Trophoblast cell (in vitro differentiated cells and primary cell): ENCODE measurements around the gene PPCDC.

Source experiments
- DNase-seq, 2 donors: peaks; one replicate each; pipeline ENCODE4 v3.0.0-alpha.2; 2016
- H2AFZ ChIP-seq: 2 replicates; pipeline ENCODE4 v1.6.1; 2013; ENCODE audit warnings: low read length, moderate library complexity, mild to moderate bottlenecking; ENCODE audit not compliant: insufficient read depth, poor library complexity
- H2AK5ac ChIP-seq: 2 replicates; pipeline ENCODE4 v1.6.1; 2013; ENCODE audit warnings: mild to moderate bottlenecking, low read length
- H2BK120ac ChIP-seq: 2 replicates; pipeline ENCODE4 v1.6.1; 2013; ENCODE audit warnings: low read length, mild to moderate bottlenecking, moderate library complexity; ENCODE audit not compliant: insufficient read depth, poor library complexity
- H2BK12ac ChIP-seq: 2 replicates; pipeline ENCODE4 v1.6.1; 2013; ENCODE audit warnings: mild to moderate bottlenecking, low read length, moderate library complexity
- H2BK5ac ChIP-seq: 2 replicates; pipeline ENCODE4 v1.6.1; 2013; ENCODE audit warnings: low read length, low read depth, moderate library complexity, mild to moderate bottlenecking; ENCODE audit not compliant: poor library complexity
- H3K14ac ChIP-seq: 2 replicates; pipeline ENCODE4 v1.6.1; 2013; ENCODE audit warnings: mild to moderate bottlenecking, low read length
- H3K18ac ChIP-seq: 2 replicates; pipeline ENCODE4 v1.6.1; 2013; ENCODE audit warnings: mild to moderate bottlenecking, low read length
- H3K23ac ChIP-seq: 2 replicates; pipeline ENCODE4 v1.6.1; 2013; ENCODE audit warnings: low read length
- H3K27ac ChIP-seq: 2 replicates; pipeline ENCODE4 v1.5.1; 2013; ENCODE audit warnings: low read depth, mild to moderate bottlenecking, inconsistent platforms, low read length, moderate library complexity
- H3K27me3 ChIP-seq: 2 replicates; pipeline ENCODE4 v1.6.1; 2013; ENCODE audit warnings: inconsistent platforms, mild to moderate bottlenecking, low read length, moderate library complexity; ENCODE audit not compliant: insufficient read depth
- H3K36me3 ChIP-seq, 2 experiments: 1 replicate in 1 of 2; 2 replicates in 1 of 2; pipeline ENCODE4 v1.6.1; 2013; ENCODE audit warnings: low read length in 2 of 2, mild to moderate bottlenecking in 2 of 2, moderate library complexity in 1 of 2; ENCODE audit not compliant: insufficient read depth in 2 of 2, control insufficient read depth in 1 of 2
- H3K4ac ChIP-seq: 2 replicates; pipeline ENCODE4 v1.6.1; 2013; ENCODE audit warnings: low read depth, mild to moderate bottlenecking, low read length, moderate library complexity
- H3K4me1 ChIP-seq, 2 experiments: 1 replicate in 1 of 2; 2 replicates in 1 of 2; pipeline ENCODE4 v1.6.1; 2013; ENCODE audit warnings: low read length in 2 of 2, mild to moderate bottlenecking in 2 of 2, moderate library complexity in 1 of 2; ENCODE audit not compliant: insufficient read depth in 2 of 2, control insufficient read depth in 1 of 2
- H3K4me2 ChIP-seq: 2 replicates; pipeline ENCODE4 v1.6.1; 2013; ENCODE audit warnings: inconsistent platforms, mild to moderate bottlenecking, low read length, moderate library complexity
- H3K4me3 ChIP-seq: 2 replicates; pipeline ENCODE4 v1.5.1; 2013; ENCODE audit warnings: mild to moderate bottlenecking, low read depth, low read length, inconsistent platforms
- H3K79me1 ChIP-seq: one replicate; pipeline ENCODE4 v1.6.1; 2013; ENCODE audit warnings: low read length
- H3K79me2 ChIP-seq: 2 replicates; pipeline ENCODE4 v1.6.1; 2013; ENCODE audit warnings: low read length, mild to moderate bottlenecking; ENCODE audit not compliant: control insufficient read depth, insufficient read depth, poor library complexity
- H3K9ac ChIP-seq: 2 replicates; pipeline ENCODE4 v1.6.1; 2013; ENCODE audit warnings: mild to moderate bottlenecking, low read length
- H3K9me3 ChIP-seq: 2 replicates; pipeline ENCODE4 v1.6.1; 2013; ENCODE audit warnings: low read depth, mild to moderate bottlenecking, control low read depth, inconsistent platforms, low read length; ENCODE audit not compliant: insufficient read depth
- H4K12ac ChIP-seq: 2 replicates; pipeline ENCODE4 v1.6.1; 2013; ENCODE audit warnings: low read depth, mild to moderate bottlenecking, low read length, moderate library complexity
- H4K8ac ChIP-seq: 2 replicates; pipeline ENCODE4 v1.6.1; 2013; ENCODE audit warnings: low read depth, mild to moderate bottlenecking, low read length, moderate library complexity
- H4K91ac ChIP-seq: one replicate; pipeline ENCODE4 v1.6.1; 2013; ENCODE audit warnings: low read depth, mild to moderate bottlenecking, low read length, moderate library complexity
- WGBS: extraction: QIAGEN DNeasy Blood & Tissue Kit; methylation state at CpG from one replicate; pipeline ENCODE4 v1.1.7; 2013; ENCODE audit warnings: missing lambda C conversion rate; ENCODE audit not compliant: insufficient read length, insufficient coverage; ENCODE audit errors: extremely low coverage; 5-methylcytosine and 5-hydroxymethylcytosine counted together

The PPCDC gene

DNA sequence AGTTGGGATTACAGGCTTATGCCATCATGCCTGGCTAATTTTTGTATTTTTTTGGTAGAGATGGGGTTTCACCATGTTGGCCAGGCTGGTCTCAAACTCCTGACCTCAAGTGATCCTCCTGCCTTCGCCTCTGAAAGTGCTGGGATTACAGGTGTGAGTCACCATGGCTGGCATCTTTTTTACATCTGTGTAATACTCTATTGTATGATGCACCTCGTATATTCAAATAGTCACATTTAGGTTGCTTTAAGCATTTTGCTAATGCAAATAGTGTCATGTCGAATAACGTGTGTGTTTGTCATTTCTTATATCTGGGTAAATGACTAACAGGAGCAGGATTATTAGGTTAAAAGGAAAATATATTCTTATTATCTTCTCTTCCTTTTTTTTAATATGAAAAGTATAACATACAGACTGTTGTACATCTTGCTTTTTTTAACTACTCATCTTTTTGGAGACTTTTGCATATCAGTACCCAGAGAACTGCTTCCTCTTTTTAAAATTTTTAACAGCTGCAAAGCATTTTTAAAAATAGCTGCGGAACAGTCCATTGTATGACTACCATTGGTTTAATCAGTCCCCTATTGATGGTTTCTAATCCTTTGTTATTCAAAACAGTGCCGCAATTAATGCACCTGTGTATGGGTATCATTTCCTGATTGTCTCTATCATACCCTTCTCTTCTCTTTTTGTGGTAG is 14.6 kb upstream of the PPCDC start:
- no peak overlapping the region for H4K8ac ChIP-seq
- WGBS = no CpG with 5 or more reads among the region's 6 CpGs
- no peak overlapping the region for H2BK120ac ChIP-seq
- H3K18ac ChIP-seq = no peak overlapping the region
- no peak overlapping the region for H2BK12ac ChIP-seq
- H3K4ac ChIP-seq = no peak overlapping the region
- no peak overlapping the region for H3K4me3 ChIP-seq
- H3K79me2 ChIP-seq = no peaks in the 10 kb centered on the region
- H3K27me3 ChIP-seq = no peaks in the 10 kb centered on the region
- H4K12ac ChIP-seq = no peak overlapping the region
- no peak overlapping the region for H3K23ac ChIP-seq
- H3K9me3 ChIP-seq = peaks cover 2% of the 10 kb centered on the region
- H3K4me1 ChIP-seq = no peaks in the 10 kb centered on the region
- H3K14ac ChIP-seq = no peak overlapping the region
- no peak overlapping the region for H2AFZ ChIP-seq
- no peak overlapping the region for H2BK5ac ChIP-seq
- no peak overlapping the region for H3K9ac ChIP-seq
- DNase-seq = no peak
- no peak overlapping the region for H3K4me2 ChIP-seq
- no peak overlapping the region for H4K91ac ChIP-seq
- no peak overlapping the region for H2AK5ac ChIP-seq
- no peaks in the 10 kb centered on the region for H3K79me1 ChIP-seq
- H3K36me3 ChIP-seq = no peaks in the 10 kb centered on the region
- H3K27ac ChIP-seq = no peak overlapping the region

- H3K14ac ChIP-seq = no peak overlapping the region
- H3K27ac ChIP-seq = no peak overlapping the region
- H4K8ac ChIP-seq = no peak overlapping the region
- WGBS = no CpG with 5 or more reads among the region's 15 CpGs
- H3K79me2 ChIP-seq = no peaks in the 10 kb centered on the region
- no peak overlapping the region for H3K4me3 ChIP-seq
- no peak overlapping the region for H4K91ac ChIP-seq
- no peaks in the 10 kb centered on the region for H3K4me1 ChIP-seq
- no peak overlapping the region for H2AK5ac ChIP-seq
- H2BK12ac ChIP-seq = no peak overlapping the region
- no peak overlapping the region for H3K9ac ChIP-seq
- H3K79me1 ChIP-seq = no peaks in the 10 kb centered on the region
- H3K4me2 ChIP-seq = no peak overlapping the region
- no peak overlapping the region for H2AFZ ChIP-seq
- no peaks in the 10 kb centered on the region for H3K36me3 ChIP-seq
- H3K4ac ChIP-seq = no peak overlapping the region
- no peak overlapping the region for H2BK5ac ChIP-seq
- no peak overlapping the region for H2BK120ac ChIP-seq
- no peak overlapping the region for H3K23ac ChIP-seq
- no peak overlapping the region for H3K18ac ChIP-seq
- no peak overlapping the region for H4K12ac ChIP-seq
- DNase-seq = no peak
- peaks cover 2% of the 10 kb centered on the region for H3K9me3 ChIP-seq
- H3K27me3 ChIP-seq = no peaks in the 10 kb centered on the region
Observed at GRCh38 chr15:75016431-75016830, 7.0 kb upstream of the PPCDC start.

DNA sequence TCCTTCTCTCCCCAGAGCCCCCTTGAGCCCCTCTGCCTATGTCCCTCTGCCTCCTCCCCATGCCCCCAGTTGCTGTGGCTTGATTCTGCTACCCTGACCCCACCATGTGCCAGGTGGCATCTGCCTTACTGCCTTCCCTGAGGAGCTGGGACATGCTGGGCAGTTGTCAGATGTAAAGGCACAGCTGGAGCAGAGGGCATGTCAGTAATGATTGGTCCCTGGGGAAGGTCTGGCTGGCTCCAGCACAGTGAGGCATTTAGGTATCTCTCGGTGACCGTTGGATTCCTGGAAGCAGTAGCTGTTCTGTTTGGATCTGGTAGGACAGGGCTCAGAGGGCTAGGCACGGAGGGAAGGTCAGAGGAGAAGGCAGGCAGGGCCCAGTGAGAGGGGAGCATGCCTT is 3.5 kb upstream of the PPCDC start:
- H3K79me2 ChIP-seq = peaks cover 3% of the 10 kb centered on the region
- H2AFZ ChIP-seq = no peak overlapping the region
- no peak overlapping the region for H2AK5ac ChIP-seq
- H3K27me3 ChIP-seq = no peaks in the 10 kb centered on the region
- H3K4me1 ChIP-seq = peaks cover 0 to 2% of the 10 kb centered on the region in 2 experiments
- no peak overlapping the region for H4K91ac ChIP-seq
- no peak overlapping the region for H4K8ac ChIP-seq
- H3K9me3 ChIP-seq = no peaks in the 10 kb centered on the region
- H3K4ac ChIP-seq = no peak overlapping the region
- no peak overlapping the region for H2BK5ac ChIP-seq
- no peak overlapping the region for H3K9ac ChIP-seq
- WGBS = no CpG with 5 or more reads among the region's 3 CpGs
- no peak overlapping the region for H2BK12ac ChIP-seq
- H3K14ac ChIP-seq = no peak overlapping the region
- H3K23ac ChIP-seq = no peak overlapping the region
- no peak overlapping the region for H3K4me3 ChIP-seq
- no peak for DNase-seq
- H3K27ac ChIP-seq = no peak overlapping the region
- H3K36me3 ChIP-seq = no peaks in the 10 kb centered on the region
- H4K12ac ChIP-seq = no peak overlapping the region
- H3K18ac ChIP-seq = no peak overlapping the region
- no peak overlapping the region for H2BK120ac ChIP-seq
- no peak overlapping the region for H3K4me2 ChIP-seq
- H3K79me1 ChIP-seq = peaks cover 3% of the 10 kb centered on the region

GRCh38 chr15:75021341-75021740 is 2.0 kb upstream of the PPCDC start:
- no peak overlapping the region for H3K23ac ChIP-seq
- H2BK120ac ChIP-seq = no peak overlapping the region
- no peak overlapping the region for H4K8ac ChIP-seq
- no CpG with 5 or more reads among the region's 8 CpGs for WGBS
- no peaks in the 10 kb centered on the region for H3K27me3 ChIP-seq
- no peak overlapping the region for H3K4ac ChIP-seq
- no peak overlapping the region for H4K12ac ChIP-seq
- no peak overlapping the region for H4K91ac ChIP-seq
- DNase-seq = no peak
- H3K9ac ChIP-seq = no peak overlapping the region
- no peak overlapping the region for H3K4me3 ChIP-seq
- no peaks in the 10 kb centered on the region for H3K9me3 ChIP-seq
- H2BK12ac ChIP-seq = no peak overlapping the region
- no peak overlapping the region for H2BK5ac ChIP-seq
- H2AFZ ChIP-seq = no peak overlapping the region
- no peak overlapping the region for H3K27ac ChIP-seq
- peaks cover 0 to 6% of the 10 kb centered on the region in 2 experiments for H3K36me3 ChIP-seq
- no peak overlapping the region for H2AK5ac ChIP-seq
- no peak overlapping the region for H3K14ac ChIP-seq
- H3K4me2 ChIP-seq = no peak overlapping the region
- H3K4me1 ChIP-seq = peaks cover 0 to 2% of the 10 kb centered on the region in 2 experiments
- H3K18ac ChIP-seq = no peak overlapping the region
- H3K79me1 ChIP-seq = peaks cover 3% of the 10 kb centered on the region
- H3K79me2 ChIP-seq = peaks cover 3% of the 10 kb centered on the region
